ENCODE results near the gene NRP2. TPM values are rescaled to one million over a fixed set of nuclear protein-coding genes. Genes with fewer than 3 reads are reported as not detected.

Gene NRP2
- total RNA-seq, 1 donor from 2014 or later = 27.8 TPM

DNA sequence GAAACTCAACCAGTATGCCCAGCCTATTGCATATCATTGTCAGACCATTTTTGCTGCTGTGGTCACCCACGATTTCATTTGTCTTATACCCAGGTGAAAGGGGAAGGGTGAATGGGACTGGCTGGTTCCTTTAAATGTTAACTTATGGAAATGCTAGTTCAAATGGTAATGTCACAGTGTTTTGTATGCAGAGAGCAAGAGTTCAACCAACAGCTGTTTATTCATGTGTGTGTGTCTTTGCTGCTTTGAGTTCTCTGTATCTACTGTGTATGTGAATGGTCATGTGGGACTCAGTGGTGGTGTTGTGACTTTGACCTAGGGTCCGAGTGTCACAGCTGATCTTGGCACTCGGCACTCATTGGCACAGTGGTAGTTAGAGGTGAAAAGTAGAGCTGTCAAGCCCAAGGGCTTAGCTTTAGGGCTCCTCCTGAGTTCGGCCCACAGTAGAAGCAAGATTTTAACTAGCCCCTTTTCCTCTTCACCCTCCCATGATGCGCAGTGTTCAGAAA is 114.6 kb downstream of the NRP2 start:
- H3K9me3 Mint-ChIP-seq = peaks cover 26% of the 10 kb centered on the region
- no peak overlapping the region for H3K4me3 ChIP-seq
- no peak overlapping the region for H2AFZ ChIP-seq (replicated peaks)
- H3K27ac ChIP-seq = no peak overlapping the region
- no peaks in the 10 kb centered on the region for H3K4me1 ChIP-seq
- no peaks in the 10 kb centered on the region for H3K79me2 ChIP-seq (ENCODE audit: low read depth)
- H3K4me2 ChIP-seq = no peak overlapping the region
- no peaks in the 10 kb centered on the region for H3K27me3 ChIP-seq
- no peaks in the 10 kb centered on the region for H4K20me1 ChIP-seq (ENCODE audit: low read depth)
- no peak overlapping the region for H3K4me3 Mint-ChIP-seq
- H3K36me3 Mint-ChIP-seq = peaks cover 7% of the 10 kb centered on the region
- peaks cover 4% of the 10 kb centered on the region for H3K27me3 Mint-ChIP-seq (ENCODE audit: insufficient read depth, low read depth)
- no peaks in the 10 kb centered on the region for H3K36me3 ChIP-seq
- H3K9me3 ChIP-seq (ENCODE audit: low read depth) = no peaks in the 10 kb centered on the region
- no peaks in the 10 kb centered on the region for H3F3A ChIP-seq (ENCODE audit: low read depth)
- H3K27ac Mint-ChIP-seq = no peak overlapping the region
- DNase-seq (ENCODE audit: low spot score) = no peak
- no peak overlapping the region for H3K9ac ChIP-seq
- TF ChIP-seq EZH2 (IDR thresholded peaks at IDR 0.05) = no peak
- TF ChIP-seq EZH2phosphoT487 (IDR thresholded peaks at IDR 0.05) = no peak
- TF ChIP-seq CTCF (IDR thresholded peaks at IDR 0.05) = no peak
- H3K4me1 Mint-ChIP-seq = peaks cover 5% of the 10 kb centered on the region

- H3K36me3 Mint-ChIP-seq = peaks cover 7% of the 10 kb centered on the region
Measured at GRCh38 chr2:205797866-205798265, 115.6 kb downstream of the NRP2 start.

GRCh38 chr2:205800224-205800623 is 117.9 kb downstream of the NRP2 start:
- H3K27ac ChIP-seq = no peak overlapping the region
- no peak for TF ChIP-seq EZH2phosphoT487 (IDR thresholded peaks at IDR 0.05)
- no peak for TF ChIP-seq CTCF (IDR thresholded peaks at IDR 0.05)
- TF ChIP-seq EZH2 (IDR thresholded peaks at IDR 0.05) = no peak
- Mint-ChIP-seq H3K27me3 (ENCODE audit: insufficient read depth, low read depth) (peaks cover 4% of the 10 kb centered on the region), H3K27ac (no peak overlapping the region), H3K9me3 (peaks cover 26% of the 10 kb centered on the region), H3K4me1 (peaks cover 5% of the 10 kb centered on the region), H3K36me3 (peaks cover 7% of the 10 kb centered on the region), H3K4me3 (no peak overlapping the region)
- H3F3A ChIP-seq (ENCODE audit: low read depth) = no peaks in the 10 kb centered on the region
- no peaks in the 10 kb centered on the region for H3K9me3 ChIP-seq (ENCODE audit: low read depth)
- H2AFZ ChIP-seq (replicated peaks) = no peak overlapping the region
- no peak overlapping the region for H3K9ac ChIP-seq
- no peaks in the 10 kb centered on the region for H3K4me1 ChIP-seq
- H4K20me1 ChIP-seq (ENCODE audit: low read depth) = no peaks in the 10 kb centered on the region
- H3K4me3 ChIP-seq = no peak overlapping the region
- no peaks in the 10 kb centered on the region for H3K36me3 ChIP-seq
- no peaks in the 10 kb centered on the region for H3K79me2 ChIP-seq (ENCODE audit: low read depth)
- no peak for DNase-seq (ENCODE audit: low spot score)
- H3K27me3 ChIP-seq = no peaks in the 10 kb centered on the region
- H3K4me2 ChIP-seq = no peak overlapping the region

More at GRCh38 chr2:205797866-205798265, 115.6 kb downstream of the NRP2 start:
- H3K79me2 ChIP-seq (ENCODE audit: low read depth) = no peaks in the 10 kb centered on the region
- H2AFZ ChIP-seq (replicated peaks) = no peak overlapping the region
- no peak overlapping the region for H3K27ac Mint-ChIP-seq
- no peaks in the 10 kb centered on the region for H4K20me1 ChIP-seq (ENCODE audit: low read depth)
- peaks cover 5% of the 10 kb centered on the region for H3K4me1 Mint-ChIP-seq
- no peak for DNase-seq (ENCODE audit: low spot score)
- H3K27me3 ChIP-seq = no peaks in the 10 kb centered on the region
- no peak overlapping the region for H3K4me3 ChIP-seq
- no peak for TF ChIP-seq EZH2 (IDR thresholded peaks at IDR 0.05)
- H3K9me3 ChIP-seq (ENCODE audit: low read depth) = no peaks in the 10 kb centered on the region
- H3K36me3 ChIP-seq = no peaks in the 10 kb centered on the region
- H3K27ac ChIP-seq = no peak overlapping the region
- H3K9ac ChIP-seq = no peak overlapping the region
- H3K4me3 Mint-ChIP-seq = no peak overlapping the region
- H3F3A ChIP-seq (ENCODE audit: low read depth) = no peaks in the 10 kb centered on the region
- H3K9me3 Mint-ChIP-seq = peaks cover 26% of the 10 kb centered on the region
- H3K27me3 Mint-ChIP-seq (ENCODE audit: insufficient read depth, low read depth) = peaks cover 4% of the 10 kb centered on the region
- no peaks in the 10 kb centered on the region for H3K4me1 ChIP-seq
- H3K4me2 ChIP-seq = no peak overlapping the region

DNA sequence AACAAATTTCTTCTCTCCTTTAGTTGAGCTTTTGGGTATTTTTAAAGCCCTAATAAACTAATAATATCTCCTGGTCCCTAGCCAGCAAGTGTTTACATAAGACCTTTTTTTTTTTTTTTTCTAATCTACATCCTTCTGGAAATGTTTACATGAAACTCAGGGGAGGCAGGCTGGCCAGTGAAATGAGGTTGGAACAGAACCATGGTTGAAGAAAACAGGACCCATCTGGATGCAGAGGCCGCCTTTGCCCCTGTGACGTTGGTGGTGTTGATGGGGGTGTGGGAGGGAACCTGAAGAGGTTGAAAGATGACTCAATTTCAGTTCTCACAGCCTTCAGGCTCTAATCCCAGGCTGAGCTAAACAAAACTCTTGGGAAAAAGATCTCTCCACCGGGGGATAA is 118.5 kb downstream of the NRP2 start:
- no peak overlapping the region for H3K4me3 ChIP-seq
- peaks cover 1% of the 10 kb centered on the region for H3K4me1 ChIP-seq
- no peak overlapping the region for H3K27ac ChIP-seq
- no peaks in the 10 kb centered on the region for H3F3A ChIP-seq (ENCODE audit: low read depth)
- DNase-seq (ENCODE audit: low spot score) = no peak
- no peak overlapping the region for H3K4me2 ChIP-seq
- Mint-ChIP-seq H3K9me3 (peaks cover 26% of the 10 kb centered on the region), H3K27me3 (ENCODE audit: insufficient read depth, low read depth) (peaks cover 6% of the 10 kb centered on the region), H3K27ac (peak overlapping the region; percentile 85), H3K4me3 (no peak overlapping the region), H3K36me3 (peaks cover 7% of the 10 kb centered on the region), H3K4me1 (peaks cover 8% of the 10 kb centered on the region)
- no peaks in the 10 kb centered on the region for H3K36me3 ChIP-seq
- no peaks in the 10 kb centered on the region for H3K9me3 ChIP-seq (ENCODE audit: low read depth)
- no peak overlapping the region for H2AFZ ChIP-seq (replicated peaks)
- TF ChIP-seq CTCF (IDR thresholded peaks at IDR 0.05) (no peak), EZH2phosphoT487 (IDR thresholded peaks at IDR 0.05) (no peak), EZH2 (IDR thresholded peaks at IDR 0.05) (no peak)
- no peak overlapping the region for H3K9ac ChIP-seq
- no peaks in the 10 kb centered on the region for H3K79me2 ChIP-seq (ENCODE audit: low read depth)
- no peaks in the 10 kb centered on the region for H3K27me3 ChIP-seq
- no peaks in the 10 kb centered on the region for H4K20me1 ChIP-seq (ENCODE audit: low read depth)
